ENCODE data around the gene VAPA. TPM values are rescaled to one million over a fixed set of nuclear protein-coding genes. Genes with fewer than 3 reads are reported as not detected.
A peak's percentile ranks its signal among the peaks of the same experiment; 100 is the strongest.

VAPA gene
- total and polyA plus RNA-seq, 9 of the 15 experiments (the other 6 are each of a cell fraction or from before 2014, with no cell fraction given): 219 to 902 (median 526) TPM

DNA sequence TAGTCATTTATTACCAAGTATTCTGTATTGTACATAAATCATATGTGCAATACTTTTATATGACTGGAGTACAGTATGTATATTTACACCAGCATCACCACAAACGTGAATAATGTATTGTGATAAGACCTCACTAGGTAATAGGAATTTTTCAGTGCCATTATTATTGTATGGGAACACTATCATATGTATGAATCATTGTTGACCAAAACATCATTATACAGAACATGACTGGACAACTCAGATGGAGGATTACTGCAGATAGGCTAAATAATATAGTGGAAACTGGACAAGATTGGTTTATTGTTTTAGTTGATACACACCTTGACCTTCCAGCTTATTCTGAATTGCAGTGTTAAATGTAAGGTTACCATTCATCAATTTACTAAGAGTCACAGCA, 33.4 kb downstream of the VAPA start (continued):
- TF ChIP-seq, protein P1, sequence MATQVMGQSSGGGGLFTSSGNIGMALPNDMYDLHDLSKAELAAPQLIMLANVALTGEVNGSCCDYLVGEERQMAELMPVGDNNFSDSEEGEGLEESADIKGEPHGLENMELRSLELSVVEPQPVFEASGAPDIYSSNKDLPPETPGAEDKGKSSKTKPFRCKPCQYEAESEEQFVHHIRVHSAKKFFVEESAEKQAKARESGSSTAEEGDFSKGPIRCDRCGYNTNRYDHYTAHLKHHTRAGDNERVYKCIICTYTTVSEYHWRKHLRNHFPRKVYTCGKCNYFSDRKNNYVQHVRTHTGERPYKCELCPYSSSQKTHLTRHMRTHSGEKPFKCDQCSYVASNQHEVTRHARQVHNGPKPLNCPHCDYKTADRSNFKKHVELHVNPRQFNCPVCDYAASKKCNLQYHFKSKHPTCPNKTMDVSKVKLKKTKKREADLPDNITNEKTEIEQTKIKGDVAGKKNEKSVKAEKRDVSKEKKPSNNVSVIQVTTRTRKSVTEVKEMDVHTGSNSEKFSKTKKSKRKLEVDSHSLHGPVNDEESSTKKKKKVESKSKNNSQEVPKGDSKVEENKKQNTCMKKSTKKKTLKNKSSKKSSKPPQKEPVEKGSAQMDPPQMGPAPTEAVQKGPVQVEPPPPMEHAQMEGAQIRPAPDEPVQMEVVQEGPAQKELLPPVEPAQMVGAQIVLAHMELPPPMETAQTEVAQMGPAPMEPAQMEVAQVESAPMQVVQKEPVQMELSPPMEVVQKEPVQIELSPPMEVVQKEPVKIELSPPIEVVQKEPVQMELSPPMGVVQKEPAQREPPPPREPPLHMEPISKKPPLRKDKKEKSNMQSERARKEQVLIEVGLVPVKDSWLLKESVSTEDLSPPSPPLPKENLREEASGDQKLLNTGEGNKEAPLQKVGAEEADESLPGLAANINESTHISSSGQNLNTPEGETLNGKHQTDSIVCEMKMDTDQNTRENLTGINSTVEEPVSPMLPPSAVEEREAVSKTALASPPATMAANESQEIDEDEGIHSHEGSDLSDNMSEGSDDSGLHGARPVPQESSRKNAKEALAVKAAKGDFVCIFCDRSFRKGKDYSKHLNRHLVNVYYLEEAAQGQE (IDR thresholded peaks at IDR 0.05; ENCODE audit: borderline replicate concordance): peak; percentile 14; the same call in 1 of the 2 replicates
- TF ChIP-seq, protein P1 (CRISPR knock-in tag; IDR thresholded peaks at IDR 0.05; ENCODE audit: low read depth): no peak
- TF ChIP-seq HEY1 (CRISPR knock-in tag; IDR thresholded peaks at IDR 0.05; ENCODE audit: borderline replicate concordance) (no peak), FOSL1 (tag; conservative IDR thresholded peaks at IDR 0.05) (peak; percentile 37; the same call in 1 of the 2 replicates)
